HL-60 (cell line): ENCODE measurements around the gene PROSER2.

ENCODE experiments used
- DNase-seq, 2 experiments: peaks; one replicate each; pipeline ENCODE4 v3.0.0-alpha.2; 2010 to 2020; ENCODE audit warnings: low read depth in 1 of 2, low spot score in 1 of 2
- H3K27ac ChIP-seq: fragments of 250-450 bp; sonication (Bioruptor Pico); replicated peaks from 2 replicates; pipeline ENCODE4 v1.5.1; 2020; ENCODE audit warnings: mild to moderate bottlenecking, moderate library complexity
- H3K27me3 ChIP-seq: fragments of 250-450 bp; sonication (Bioruptor Pico); 2 replicates; pipeline ENCODE4 v1.5.1; 2021; ENCODE audit warnings: mild to moderate bottlenecking, moderate library complexity; ENCODE audit not compliant: insufficient read depth, poor library complexity, severe bottlenecking
- H3K4me3 ChIP-seq: replicated peaks from 2 replicates; pipeline ENCODE4 v1.5.1; 2011; ENCODE audit warnings: mild to moderate bottlenecking, control low read depth, low read length; ENCODE audit not compliant: insufficient read depth
- GABPA ChIP-seq: IDR thresholded peaks from 2 replicates; pipeline ENCODE4 v1.6.1; 2012; ENCODE audit warnings: low read depth
- POLR2AphosphoS5 ChIP-seq: IDR thresholded peaks from 2 replicates; pipeline ENCODE4 v1.6.1; 2012; ENCODE audit warnings: low read depth
- SPI1 ChIP-seq: IDR thresholded peaks from 2 replicates; pipeline ENCODE4 v1.6.1; 2012; ENCODE audit warnings: low read depth, mild to moderate bottlenecking, borderline replicate concordance
- TF ChIP-seq, protein P1 (sequence below): IDR thresholded peaks from 2 replicates; pipeline ENCODE4 v1.6.1; 2012; ENCODE audit warnings: low read depth; ENCODE audit not compliant: insufficient replicate concordance
- TF ChIP-seq, protein P2 (sequence below): IDR thresholded peaks from one replicate; pipeline ENCODE4 v1.5.1; 2011; ENCODE audit warnings: low read length, control low read depth, inconsistent platforms; ENCODE audit not compliant: insufficient read depth

PROSER2 gene

DNA sequence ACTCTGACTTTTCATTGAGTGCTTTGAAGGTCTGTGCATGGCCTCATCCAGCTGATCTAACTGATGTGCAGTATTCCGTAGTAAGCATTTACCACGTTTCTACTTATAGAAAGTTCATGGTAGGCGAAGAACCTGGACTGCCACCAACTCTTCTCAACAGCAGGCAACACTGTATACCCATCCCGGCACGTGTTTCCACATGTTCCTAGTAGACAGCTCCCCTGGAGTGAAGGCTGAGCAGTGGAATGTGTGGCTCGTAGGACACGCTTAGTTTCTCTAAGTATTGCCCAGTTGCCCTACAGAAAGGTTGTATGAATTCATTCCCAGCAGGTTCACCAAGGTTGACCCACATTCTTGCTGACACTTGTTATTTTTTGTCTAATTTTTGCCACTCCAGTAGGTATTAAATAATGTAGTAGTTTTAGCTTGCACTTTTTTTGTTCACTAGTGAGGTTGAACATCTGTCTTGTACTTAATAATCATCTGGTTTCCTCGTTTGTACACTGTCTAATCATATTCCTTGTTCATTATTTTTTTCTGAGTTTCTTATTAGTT, 15.2 kb downstream of the PROSER2 start:
- no peak overlapping the region for H3K4me3 ChIP-seq
- TF ChIP-seq, protein P1, sequence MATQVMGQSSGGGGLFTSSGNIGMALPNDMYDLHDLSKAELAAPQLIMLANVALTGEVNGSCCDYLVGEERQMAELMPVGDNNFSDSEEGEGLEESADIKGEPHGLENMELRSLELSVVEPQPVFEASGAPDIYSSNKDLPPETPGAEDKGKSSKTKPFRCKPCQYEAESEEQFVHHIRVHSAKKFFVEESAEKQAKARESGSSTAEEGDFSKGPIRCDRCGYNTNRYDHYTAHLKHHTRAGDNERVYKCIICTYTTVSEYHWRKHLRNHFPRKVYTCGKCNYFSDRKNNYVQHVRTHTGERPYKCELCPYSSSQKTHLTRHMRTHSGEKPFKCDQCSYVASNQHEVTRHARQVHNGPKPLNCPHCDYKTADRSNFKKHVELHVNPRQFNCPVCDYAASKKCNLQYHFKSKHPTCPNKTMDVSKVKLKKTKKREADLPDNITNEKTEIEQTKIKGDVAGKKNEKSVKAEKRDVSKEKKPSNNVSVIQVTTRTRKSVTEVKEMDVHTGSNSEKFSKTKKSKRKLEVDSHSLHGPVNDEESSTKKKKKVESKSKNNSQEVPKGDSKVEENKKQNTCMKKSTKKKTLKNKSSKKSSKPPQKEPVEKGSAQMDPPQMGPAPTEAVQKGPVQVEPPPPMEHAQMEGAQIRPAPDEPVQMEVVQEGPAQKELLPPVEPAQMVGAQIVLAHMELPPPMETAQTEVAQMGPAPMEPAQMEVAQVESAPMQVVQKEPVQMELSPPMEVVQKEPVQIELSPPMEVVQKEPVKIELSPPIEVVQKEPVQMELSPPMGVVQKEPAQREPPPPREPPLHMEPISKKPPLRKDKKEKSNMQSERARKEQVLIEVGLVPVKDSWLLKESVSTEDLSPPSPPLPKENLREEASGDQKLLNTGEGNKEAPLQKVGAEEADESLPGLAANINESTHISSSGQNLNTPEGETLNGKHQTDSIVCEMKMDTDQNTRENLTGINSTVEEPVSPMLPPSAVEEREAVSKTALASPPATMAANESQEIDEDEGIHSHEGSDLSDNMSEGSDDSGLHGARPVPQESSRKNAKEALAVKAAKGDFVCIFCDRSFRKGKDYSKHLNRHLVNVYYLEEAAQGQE = no peak
- TF ChIP-seq SPI1 = no peak
- TF ChIP-seq POLR2AphosphoS5 = no peak
- TF ChIP-seq, protein P2, sequence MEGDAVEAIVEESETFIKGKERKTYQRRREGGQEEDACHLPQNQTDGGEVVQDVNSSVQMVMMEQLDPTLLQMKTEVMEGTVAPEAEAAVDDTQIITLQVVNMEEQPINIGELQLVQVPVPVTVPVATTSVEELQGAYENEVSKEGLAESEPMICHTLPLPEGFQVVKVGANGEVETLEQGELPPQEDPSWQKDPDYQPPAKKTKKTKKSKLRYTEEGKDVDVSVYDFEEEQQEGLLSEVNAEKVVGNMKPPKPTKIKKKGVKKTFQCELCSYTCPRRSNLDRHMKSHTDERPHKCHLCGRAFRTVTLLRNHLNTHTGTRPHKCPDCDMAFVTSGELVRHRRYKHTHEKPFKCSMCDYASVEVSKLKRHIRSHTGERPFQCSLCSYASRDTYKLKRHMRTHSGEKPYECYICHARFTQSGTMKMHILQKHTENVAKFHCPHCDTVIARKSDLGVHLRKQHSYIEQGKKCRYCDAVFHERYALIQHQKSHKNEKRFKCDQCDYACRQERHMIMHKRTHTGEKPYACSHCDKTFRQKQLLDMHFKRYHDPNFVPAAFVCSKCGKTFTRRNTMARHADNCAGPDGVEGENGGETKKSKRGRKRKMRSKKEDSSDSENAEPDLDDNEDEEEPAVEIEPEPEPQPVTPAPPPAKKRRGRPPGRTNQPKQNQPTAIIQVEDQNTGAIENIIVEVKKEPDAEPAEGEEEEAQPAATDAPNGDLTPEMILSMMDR = no peak
- no peak for TF ChIP-seq GABPA
- DNase-seq = no peak
- no peaks in the 10 kb centered on the region for H3K27me3 ChIP-seq
- H3K27ac ChIP-seq = no peak overlapping the region

DNA sequence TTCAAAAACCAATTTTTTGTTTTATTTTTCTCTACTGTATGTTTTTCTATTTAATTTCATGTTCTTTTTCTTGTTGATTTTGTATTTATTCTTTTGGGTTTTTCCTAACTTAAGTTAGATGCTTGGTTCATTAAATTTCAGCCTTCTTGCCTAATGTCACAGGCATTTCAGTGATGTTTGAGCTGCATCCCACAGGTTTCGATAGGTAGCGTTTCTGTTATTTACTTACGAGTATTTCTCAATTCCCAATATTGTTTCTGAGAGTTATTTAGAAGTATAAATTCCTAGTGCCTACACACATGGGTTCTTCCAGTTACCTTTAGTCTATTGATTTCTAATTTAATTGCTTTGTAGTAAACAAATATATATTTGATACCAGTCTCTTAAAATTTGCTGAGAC, 18.2 kb downstream of the PROSER2 start:
- H3K27me3 ChIP-seq = no peaks in the 10 kb centered on the region
- H3K4me3 ChIP-seq = no peak overlapping the region
- no peak for DNase-seq
- H3K27ac ChIP-seq = no peak overlapping the region
- TF ChIP-seq GABPA (no peak), SPI1 (no peak), POLR2AphosphoS5 (no peak)
- TF ChIP-seq, protein P1 = no peak
- TF ChIP-seq, protein P2 = no peak

DNA sequence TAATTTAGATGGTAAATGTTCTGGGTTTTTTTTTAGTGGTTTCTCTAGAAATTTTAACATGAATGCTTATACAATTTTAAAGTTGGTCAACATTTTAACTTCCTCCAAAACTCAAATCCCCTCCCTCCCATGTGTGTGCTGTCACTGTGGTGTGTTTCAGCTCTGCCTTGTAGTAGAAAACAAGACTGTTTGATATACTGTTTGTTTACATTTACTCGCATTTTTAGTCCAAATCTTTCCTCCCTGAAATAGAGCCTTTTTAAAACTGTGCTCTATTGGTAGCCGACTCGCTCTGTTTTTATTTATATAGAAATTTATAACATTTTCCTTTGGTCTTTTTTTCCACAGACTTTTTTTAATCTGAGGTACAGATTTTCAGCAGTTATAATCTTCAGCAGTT, 19.3 kb downstream of the PROSER2 start:
- TF ChIP-seq, protein P1 = no peak
- TF ChIP-seq, protein P2 = no peak
- TF ChIP-seq SPI1 (no peak), GABPA (no peak), POLR2AphosphoS5 (no peak)
- no peak for DNase-seq
- H3K27ac ChIP-seq = no peak overlapping the region
- H3K4me3 ChIP-seq = no peak overlapping the region
- no peaks in the 10 kb centered on the region for H3K27me3 ChIP-seq
